IPS DF 19.7 (cell line): ENCODE measurements around the gene TLN1.

Experiments
- DNase-seq: peaks from one replicate; pipeline ENCODE4 v3.0.0-alpha.2; 2013; ENCODE audit warnings: low read depth, low spot score

TLN1 gene

GRCh38 chr9:35729700-35730485 lies 2.1 kb downstream of the TLN1 start:
- DNase-seq, result no peak

DNA sequence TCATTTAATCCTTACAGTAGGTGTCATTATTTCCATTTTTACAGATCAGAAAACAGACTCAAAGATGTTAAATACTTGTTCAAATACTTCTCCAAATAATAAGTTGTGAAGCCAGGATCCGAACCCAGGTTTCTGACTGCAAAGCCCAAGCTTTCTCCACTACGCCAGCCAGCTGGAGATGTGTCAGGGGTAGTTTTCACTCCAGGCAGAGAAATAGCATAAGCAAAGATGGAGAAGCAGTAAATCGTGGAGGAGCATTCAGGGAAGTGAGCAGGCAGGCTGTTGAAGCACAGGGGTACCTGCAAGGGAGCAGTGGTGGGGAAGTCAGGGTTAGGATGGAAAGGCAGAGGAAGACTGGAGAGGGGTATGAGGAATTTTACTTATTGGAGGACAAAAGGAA lies 2.9 kb downstream of the TLN1 start:
- DNase-seq, result no peak

DNA sequence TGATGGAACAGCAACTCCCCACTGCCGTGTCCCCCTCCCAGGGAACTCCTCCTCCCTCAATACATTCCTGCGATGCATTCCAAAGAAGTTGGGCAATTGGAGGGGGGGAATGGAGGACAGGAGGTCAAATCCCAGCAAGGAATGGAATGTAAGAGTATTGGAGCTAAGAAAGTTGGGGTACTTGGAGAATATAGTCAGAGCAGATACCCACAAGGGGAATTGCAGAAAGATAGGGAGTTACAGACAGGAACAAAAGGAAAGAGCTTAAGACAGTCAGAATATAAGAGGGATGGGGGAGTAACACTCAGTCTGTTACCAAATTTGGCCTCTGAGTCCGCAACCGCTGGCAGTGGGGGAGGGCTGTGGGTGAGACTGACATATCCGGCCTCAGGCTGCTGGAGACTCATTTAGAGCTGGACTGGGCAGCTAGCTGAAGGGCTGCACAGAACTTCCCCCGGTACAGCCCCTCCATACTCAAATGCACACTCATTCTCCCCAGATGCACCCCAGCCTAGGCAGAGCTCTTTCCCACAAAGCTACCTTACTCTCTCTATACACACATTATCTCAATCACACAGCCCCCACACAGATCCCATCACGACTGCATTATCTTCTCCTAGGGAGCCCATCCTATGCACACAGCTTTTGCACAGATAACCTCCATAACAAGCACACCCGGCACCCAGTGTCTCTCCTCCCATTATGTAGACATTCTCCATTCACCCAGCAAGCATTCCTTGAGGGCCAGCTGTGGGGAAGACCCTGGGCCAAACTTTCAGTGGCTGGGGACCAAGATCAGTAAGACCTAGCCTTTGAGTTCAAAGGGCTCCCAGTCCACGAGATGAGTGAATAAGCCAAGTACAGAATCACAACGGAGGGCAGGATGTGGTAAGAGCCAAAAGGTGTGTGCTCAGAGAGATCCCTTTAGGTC lies 3.7 kb downstream of the TLN1 start:
- DNase-seq, result peak; percentile 80

DNA sequence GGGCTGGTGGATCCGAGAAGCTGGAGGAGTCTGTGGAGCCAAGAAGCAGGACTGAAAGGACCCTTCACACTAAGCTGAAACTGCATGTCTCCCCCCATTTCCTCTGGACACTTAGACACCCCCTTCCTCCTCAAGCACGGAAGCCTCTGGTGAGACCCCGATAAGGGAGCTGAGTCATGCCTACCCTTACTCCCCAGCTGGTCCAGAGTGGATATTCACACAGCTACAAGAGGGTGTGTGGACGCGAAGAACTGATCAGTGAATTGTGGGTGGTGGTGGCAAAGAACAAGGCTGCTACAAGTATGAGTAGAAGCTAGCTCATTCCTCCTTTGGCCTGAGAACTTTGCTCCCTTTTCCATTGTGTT lies 4.3 kb downstream of the TLN1 start:
- DNase-seq, result no peak

DNA sequence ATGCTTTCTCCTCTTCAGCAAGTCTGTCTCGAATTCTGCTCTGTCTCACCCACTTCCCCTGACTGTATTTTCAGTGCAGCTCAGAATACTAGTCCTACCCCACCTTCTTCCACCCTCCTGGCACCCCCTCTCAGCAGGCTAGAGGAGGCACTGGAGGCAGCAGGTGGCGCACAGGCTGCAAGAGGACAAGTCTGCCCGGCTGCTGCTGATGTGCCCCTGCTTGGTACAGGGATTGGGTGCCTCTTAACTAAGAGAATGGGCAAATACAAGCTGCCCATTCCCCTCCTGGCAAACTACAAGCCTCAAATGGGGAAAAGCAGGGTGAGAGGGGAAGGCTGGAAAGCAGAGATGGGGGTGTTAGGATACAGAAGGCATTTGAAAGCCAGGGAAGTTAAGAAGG lies 5.1 kb downstream of the TLN1 start:
- DNase-seq, result no peak

DNA sequence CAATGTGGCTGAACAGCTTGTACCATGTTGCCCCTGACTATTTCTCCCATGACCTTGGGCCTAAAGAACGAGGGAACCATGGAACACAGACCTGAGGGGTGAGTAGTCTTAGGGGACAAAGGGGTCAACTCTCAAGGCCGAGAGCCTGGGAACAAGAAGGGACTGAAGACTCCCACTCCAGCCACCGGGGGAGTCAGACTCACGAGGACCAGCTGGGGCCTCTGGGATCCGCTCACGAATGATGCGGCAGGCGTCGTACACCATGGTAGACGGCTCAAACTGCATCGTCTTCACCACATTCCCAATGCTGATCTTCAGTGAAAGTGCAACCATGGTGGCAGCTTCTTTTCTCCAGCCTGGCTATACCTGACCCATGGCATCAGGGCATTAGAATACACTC lies 6.6 kb downstream of the TLN1 start:
- DNase-seq, result no peak

DNA sequence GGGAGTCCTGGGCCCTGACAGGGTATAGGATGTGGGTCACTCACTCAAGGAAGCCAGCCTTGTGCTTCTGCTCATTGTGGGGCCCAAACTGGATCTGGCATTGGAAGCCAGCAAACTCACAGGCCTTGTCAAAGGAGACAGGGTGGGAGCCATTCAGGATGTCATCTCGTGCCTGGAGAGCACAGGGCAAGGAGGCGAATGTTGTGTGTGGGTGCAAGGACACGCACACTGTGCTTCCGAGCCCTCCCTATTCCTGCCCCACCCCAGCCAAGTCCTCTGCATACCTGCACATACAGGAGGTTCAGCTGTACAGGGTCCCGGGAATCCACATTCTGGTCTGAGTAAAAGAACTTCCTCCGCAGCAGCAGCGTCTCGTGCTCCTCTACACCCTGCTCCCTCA lies 8.1 kb downstream of the TLN1 start:
- no peak for DNase-seq

DNA sequence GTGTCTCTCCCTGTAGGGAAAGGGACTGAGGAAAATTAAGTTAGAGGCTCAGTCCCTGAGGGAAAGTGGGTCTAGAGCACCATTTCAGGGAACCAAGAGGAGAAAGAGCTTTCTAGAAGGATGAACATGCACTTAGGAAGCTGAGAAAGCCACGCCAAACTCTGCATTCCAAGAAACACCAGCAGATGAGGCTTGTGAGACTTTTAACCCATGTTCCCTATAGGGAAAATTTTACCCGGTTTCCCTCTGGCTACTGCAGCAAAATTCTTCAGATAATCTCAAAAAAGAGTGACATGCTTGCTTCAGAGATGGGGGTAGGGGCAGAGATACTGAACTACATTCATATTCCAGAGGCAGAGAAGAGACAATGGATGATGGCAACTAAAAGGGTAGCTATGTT lies 8.6 kb downstream of the TLN1 start:
- no peak for DNase-seq

- DNase-seq, result no peak
Observed at GRCh38 chr9:35719546-35719945, 12.4 kb downstream of the TLN1 start.

DNA sequence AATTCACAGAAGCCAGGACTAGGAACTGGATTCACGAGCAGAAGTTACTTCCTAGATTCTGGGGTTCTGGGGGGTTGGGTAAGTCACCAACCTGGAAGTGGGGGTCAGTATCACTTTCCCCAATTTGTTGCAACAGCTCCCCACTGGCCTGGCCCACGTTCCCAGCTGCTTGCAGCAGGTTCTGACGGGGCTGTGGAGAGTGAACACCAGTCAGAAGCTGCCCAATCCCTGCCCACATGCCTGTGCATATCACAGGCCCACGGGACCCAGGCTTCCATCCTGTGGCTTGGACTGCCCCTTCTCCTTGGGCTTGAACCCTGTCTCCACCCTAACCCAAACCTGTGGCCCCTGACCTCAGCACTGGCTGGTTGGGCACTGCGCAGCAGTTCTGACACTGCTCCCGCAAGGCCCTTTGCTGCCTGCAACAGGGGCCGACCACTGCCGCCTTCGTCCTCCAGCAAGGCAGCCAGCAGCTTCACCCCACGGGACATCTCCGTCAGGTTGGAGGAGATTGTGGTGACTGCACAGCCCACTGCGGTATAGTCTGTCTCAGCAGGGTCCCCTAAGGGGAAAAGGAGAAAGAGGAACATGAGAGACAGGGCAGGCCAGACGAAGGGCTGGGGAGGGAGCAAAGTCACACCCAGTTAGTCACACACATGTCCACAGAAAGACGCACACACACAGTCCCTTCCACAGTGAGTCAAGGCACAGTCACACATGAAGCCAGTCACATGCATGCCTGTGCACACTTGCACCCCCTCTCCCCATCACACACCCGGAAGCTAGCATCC lies 13.1 kb downstream of the TLN1 start:
- no peak for DNase-seq

DNA sequence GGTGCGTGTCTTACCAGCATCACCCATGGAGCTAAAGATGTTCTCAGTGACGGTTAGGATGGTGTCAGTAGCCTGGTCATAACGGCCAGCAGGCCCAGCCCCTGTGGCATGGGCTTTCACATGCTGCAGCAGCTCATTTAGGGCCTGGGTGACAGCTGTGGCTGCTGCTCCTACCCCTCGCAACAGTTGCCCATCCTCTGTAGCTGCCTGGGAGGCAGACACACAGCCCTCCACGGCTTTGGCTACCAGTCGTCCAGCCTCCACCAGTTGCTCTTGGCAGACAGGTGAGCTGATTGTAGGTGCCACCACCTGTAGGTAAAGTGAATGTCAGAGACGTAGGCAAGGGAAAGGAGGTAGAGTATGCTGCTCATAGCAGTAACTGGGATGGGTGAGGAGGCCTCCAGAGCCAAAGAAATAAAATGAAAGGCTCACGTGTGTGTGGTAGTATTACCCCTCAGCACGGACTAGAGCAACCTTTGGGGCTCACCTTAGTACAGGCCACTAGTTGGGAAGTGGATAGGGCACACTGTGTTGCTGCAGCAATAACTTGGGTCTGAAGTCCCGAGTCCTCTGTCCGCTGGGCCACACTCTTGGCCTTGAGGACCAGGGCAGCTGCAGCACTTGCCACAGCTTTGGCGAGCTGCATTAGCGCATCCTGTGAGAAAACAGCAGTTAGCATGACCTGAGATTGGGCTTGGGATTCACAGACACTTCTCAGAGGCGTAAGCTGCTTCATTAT lies 14.7 kb downstream of the TLN1 start:
- no peak for DNase-seq

DNA sequence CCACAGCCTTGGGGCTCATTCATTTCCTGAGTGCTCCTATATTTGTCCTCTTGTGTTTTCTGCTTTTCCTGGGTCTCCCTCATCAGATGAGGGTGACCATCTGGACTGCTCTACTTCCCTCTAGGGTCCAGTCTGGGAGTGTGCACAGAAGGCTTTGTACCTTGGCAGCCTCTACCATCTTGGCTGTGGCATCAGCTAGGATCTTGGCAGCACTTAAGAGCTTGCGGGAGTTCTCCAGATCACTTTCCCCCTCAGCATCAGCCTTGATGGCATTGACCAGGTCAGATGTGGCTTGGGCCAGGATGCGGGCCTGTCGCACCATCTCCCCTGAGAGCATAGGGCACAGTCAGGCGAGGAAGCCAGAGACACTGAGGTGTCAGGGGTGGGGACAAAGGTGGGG lies 15.8 kb downstream of the TLN1 start:
- no peak for DNase-seq

DNA sequence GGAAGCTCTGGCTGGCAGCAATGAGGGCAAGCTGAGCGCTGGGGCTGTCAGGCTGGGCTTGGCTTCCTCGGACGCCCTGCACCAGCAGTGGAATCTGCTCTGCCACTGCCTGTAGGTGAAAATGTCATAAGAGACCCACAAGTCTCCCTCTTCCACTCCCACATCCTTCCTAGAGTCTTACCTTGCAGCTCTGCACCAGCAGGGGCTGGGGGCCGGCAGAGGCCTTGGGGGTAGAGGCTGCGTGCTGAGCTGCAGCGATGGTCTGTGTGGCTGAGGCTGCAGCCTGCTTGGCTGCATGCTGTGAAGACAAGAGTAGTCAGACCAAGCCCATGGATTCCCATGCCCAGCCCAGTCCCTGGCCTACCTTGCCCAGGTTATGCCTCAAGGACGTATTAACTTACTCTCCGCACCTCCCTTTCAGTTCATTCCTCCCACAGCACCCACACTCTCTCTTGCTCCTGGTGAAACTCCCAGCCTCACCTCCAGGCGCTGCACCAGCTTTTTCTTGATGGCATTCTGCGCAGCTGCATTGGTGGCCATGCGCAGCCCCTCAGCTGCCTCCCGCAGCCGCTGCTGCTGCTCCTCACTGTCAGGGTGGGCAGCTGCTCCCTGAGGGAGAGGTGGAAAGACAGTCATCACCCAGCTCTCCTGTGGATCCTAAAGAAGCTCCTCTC lies 17.3 kb downstream of the TLN1 start:
- DNase-seq, result no peak

DNA sequence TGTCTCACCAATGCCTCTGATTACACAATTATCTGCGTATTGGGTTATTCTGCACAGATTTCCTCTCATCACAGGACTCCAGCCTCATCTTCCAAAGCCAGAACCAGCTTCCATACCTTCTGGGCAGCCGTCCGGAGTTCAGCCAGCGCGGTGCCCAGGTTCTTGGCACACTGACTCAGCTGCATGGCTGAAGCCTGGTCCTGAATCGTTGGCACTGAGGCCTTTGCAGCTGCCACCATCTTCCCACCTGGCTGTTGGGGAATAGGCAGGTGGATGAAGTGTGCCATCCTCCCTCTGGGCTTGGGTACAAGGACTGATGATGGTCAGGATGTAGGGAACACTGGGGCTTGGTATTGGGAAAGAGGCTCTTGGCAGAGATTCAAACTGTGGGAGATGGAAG lies 17.9 kb downstream of the TLN1 start:
- no peak for DNase-seq

GRCh38 chr9:35713578-35713977 lies 18.4 kb downstream of the TLN1 start:
- DNase-seq, result no peak

- no peak for DNase-seq
Observed at GRCh38 chr9:35712762-35713400, 19.1 kb downstream of the TLN1 start.

GRCh38 chr9:35711501-35712428 lies 20.2 kb downstream of the TLN1 start:
- no peak for DNase-seq

DNA sequence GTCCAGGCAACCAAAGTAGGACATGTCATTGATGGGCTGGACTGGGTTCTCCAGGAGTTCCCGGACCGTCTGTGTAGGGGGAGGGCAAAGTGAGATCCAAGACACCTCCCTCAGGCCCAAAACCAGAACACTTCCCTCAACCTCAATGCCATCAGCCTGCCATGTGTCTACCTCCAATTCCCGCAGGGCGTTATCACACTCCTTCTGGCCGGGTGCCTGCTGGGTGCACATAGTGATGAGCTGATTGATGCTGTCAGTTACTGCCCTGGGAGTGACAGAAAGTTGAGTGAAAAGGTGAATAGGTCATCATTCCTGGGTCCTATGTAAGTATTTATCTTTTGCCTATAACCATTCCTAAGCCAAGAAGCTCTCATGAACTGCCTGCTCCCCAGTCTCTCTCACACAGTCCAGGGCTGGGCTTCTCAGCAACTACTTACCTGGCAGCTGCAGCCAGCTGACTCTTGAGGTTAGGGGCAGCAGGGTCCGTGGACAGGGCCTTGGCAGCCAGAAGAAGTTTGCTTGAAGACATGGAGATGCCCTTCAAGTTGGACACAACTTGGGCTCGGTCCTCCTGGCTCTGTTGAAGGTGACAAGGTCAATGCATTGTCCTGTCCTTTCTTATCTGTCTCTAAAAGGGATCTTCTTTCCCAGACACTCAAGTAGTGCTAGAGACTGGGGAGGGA lies 21.0 kb downstream of the TLN1 start:
- no peak for DNase-seq

GRCh38 chr9:35708146-35708545 lies 23.8 kb downstream of the TLN1 start:
- no peak for DNase-seq
